Measurements from ENCODE around the gene MRO. TPM values are rescaled to one million over a fixed set of nuclear protein-coding genes. Genes with fewer than 3 reads are reported as not detected.

MRO gene
- total and polyA plus RNA-seq, 2 donors (not counting 1 experiment from before 2014, with no cell fraction given), result under 0.01 to 0.02 TPM

- no peak overlapping the region for H3K4me3 ChIP-seq (replicated peaks in 1 of 4; ENCODE audit: control extremely low read depth in 1 of 4, insufficient read depth in 1 of 4, low read depth in 3 of 4, low read length in 4 of 4)
- no peak for TF ChIP-seq CTCF (conservative IDR thresholded peaks at IDR 0.05 in 1 of 2, IDR thresholded peaks at IDR 0.05 in 1 of 2; ENCODE audit: low read depth in 1 of 2, low read length in 2 of 2)
- TF ChIP-seq EZH2 (IDR thresholded peaks at IDR 0.05; ENCODE audit: low read length, missing control alignments), result no peak
- H3K79me2 ChIP-seq (ENCODE audit: control insufficient read depth, insufficient read depth, low read length), result no peaks in the 10 kb centered on the region
- H2AFZ ChIP-seq (ENCODE audit: low read length), result no peak overlapping the region
- H3K9ac ChIP-seq (ENCODE audit: insufficient read depth, low read length), result no peak overlapping the region
- H3K36me3 ChIP-seq (ENCODE audit: control insufficient read depth, insufficient read depth, low read length), result no peaks in the 10 kb centered on the region
- no peaks in the 10 kb centered on the region for H4K20me1 ChIP-seq (ENCODE audit: control insufficient read depth, extremely low read depth, insufficient read depth, low read length)
- no peaks in the 10 kb centered on the region for H3K4me1 ChIP-seq (ENCODE audit: control insufficient read depth, extremely low read depth, insufficient read depth, low read length)
- no peak overlapping the region for H3K4me2 ChIP-seq (ENCODE audit: extremely low read depth, insufficient read depth, low read length)
- no peaks in the 10 kb centered on the region for H3K9me3 ChIP-seq (ENCODE audit: control insufficient read depth, insufficient read depth, low read depth, low read length)
- no peak overlapping the region for H3K27ac ChIP-seq (ENCODE audit: insufficient read depth, low read length)
- DNase-seq (ENCODE audit: low read depth in 2 of 2), result no peak
- no peaks in the 10 kb centered on the region for H3K27me3 ChIP-seq (ENCODE audit: control insufficient read depth, insufficient read depth, low read length)
These were observed 69.3 kb downstream of the MRO start for GRCh38 chr18:50750546-50750945.

DNA sequence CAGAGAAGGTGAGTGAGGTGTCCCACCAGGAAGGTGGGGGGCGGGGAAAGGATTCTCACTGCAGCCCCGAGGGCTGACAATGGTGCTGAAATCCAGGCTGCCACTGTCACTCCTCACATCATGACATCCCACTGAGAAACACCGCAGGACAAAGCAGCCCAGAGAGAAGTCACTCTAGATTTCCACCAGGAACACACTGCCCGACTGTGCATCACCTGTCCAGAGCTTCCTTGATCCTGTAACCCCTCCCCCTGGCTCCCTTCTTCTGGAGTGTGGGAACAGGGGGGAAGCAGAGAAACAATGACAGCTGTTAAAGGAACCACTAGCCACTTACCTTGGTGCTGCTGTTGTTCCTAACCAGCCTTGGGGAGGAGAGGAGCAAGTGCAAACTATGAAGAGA is 69.9 kb downstream of the MRO start:
- no peak for DNase-seq (ENCODE audit: low read depth in 2 of 2)
- no peak overlapping the region for H3K4me3 ChIP-seq (replicated peaks in 1 of 4; ENCODE audit: control extremely low read depth in 1 of 4, insufficient read depth in 1 of 4, low read depth in 3 of 4, low read length in 4 of 4)
- H4K20me1 ChIP-seq (ENCODE audit: control insufficient read depth, extremely low read depth, insufficient read depth, low read length), result no peaks in the 10 kb centered on the region
- no peak overlapping the region for H3K27ac ChIP-seq (ENCODE audit: insufficient read depth, low read length)
- no peaks in the 10 kb centered on the region for H3K9me3 ChIP-seq (ENCODE audit: control insufficient read depth, insufficient read depth, low read depth, low read length)
- H2AFZ ChIP-seq (ENCODE audit: low read length), result no peak overlapping the region
- TF ChIP-seq CTCF (conservative IDR thresholded peaks at IDR 0.05 in 1 of 2, IDR thresholded peaks at IDR 0.05 in 1 of 2; ENCODE audit: low read depth in 1 of 2, low read length in 2 of 2) (no peak), EZH2 (IDR thresholded peaks at IDR 0.05; ENCODE audit: low read length, missing control alignments) (no peak)
- no peaks in the 10 kb centered on the region for H3K4me1 ChIP-seq (ENCODE audit: control insufficient read depth, extremely low read depth, insufficient read depth, low read length)
- H3K4me2 ChIP-seq (ENCODE audit: extremely low read depth, insufficient read depth, low read length), result no peak overlapping the region
- H3K79me2 ChIP-seq (ENCODE audit: control insufficient read depth, insufficient read depth, low read length), result no peaks in the 10 kb centered on the region
- no peaks in the 10 kb centered on the region for H3K27me3 ChIP-seq (ENCODE audit: control insufficient read depth, insufficient read depth, low read length)
- no peak overlapping the region for H3K9ac ChIP-seq (ENCODE audit: insufficient read depth, low read length)
- H3K36me3 ChIP-seq (ENCODE audit: control insufficient read depth, insufficient read depth, low read length), result no peaks in the 10 kb centered on the region

DNA sequence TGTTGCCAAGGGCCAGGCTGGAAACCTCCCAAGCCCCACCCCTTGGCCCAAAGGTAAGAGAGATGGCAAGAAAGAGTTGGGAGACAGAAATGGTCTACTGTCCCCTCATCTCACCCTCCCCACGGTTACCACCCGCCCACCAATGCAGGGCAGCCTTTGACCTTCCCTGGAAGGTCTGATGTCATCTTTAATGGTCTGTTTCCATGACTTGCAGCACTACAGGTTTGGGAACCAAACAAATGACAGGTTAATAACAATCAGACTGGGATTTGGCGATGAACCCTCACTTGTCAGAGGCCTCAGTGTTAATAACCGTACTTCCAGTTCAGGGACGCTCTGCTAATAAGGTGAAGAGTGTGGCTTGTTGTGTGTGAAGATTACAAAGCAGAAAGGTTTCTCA is 70.4 kb downstream of the MRO start:
- H3K9me3 ChIP-seq (ENCODE audit: control insufficient read depth, insufficient read depth, low read depth, low read length), result no peaks in the 10 kb centered on the region
- no peaks in the 10 kb centered on the region for H3K27me3 ChIP-seq (ENCODE audit: control insufficient read depth, insufficient read depth, low read length)
- no peaks in the 10 kb centered on the region for H3K79me2 ChIP-seq (ENCODE audit: control insufficient read depth, insufficient read depth, low read length)
- no peak overlapping the region for H3K4me3 ChIP-seq (replicated peaks in 1 of 4; ENCODE audit: control extremely low read depth in 1 of 4, insufficient read depth in 1 of 4, low read depth in 3 of 4, low read length in 4 of 4)
- DNase-seq (ENCODE audit: low read depth in 2 of 2), result no peak
- H3K4me1 ChIP-seq (ENCODE audit: control insufficient read depth, extremely low read depth, insufficient read depth, low read length), result no peaks in the 10 kb centered on the region
- no peak overlapping the region for H3K4me2 ChIP-seq (ENCODE audit: extremely low read depth, insufficient read depth, low read length)
- TF ChIP-seq CTCF (conservative IDR thresholded peaks at IDR 0.05 in 1 of 2, IDR thresholded peaks at IDR 0.05 in 1 of 2; ENCODE audit: low read depth in 1 of 2, low read length in 2 of 2), result no peak
- TF ChIP-seq EZH2 (IDR thresholded peaks at IDR 0.05; ENCODE audit: low read length, missing control alignments), result no peak
- no peak overlapping the region for H2AFZ ChIP-seq (ENCODE audit: low read length)
- no peaks in the 10 kb centered on the region for H3K36me3 ChIP-seq (ENCODE audit: control insufficient read depth, insufficient read depth, low read length)
- no peaks in the 10 kb centered on the region for H4K20me1 ChIP-seq (ENCODE audit: control insufficient read depth, extremely low read depth, insufficient read depth, low read length)
- H3K9ac ChIP-seq (ENCODE audit: insufficient read depth, low read length), result no peak overlapping the region
- no peak overlapping the region for H3K27ac ChIP-seq (ENCODE audit: insufficient read depth, low read length)

All from fibroblast of lung (primary cell).